Erythroblast (primary cell): ENCODE data around the gene GIN1.

Experiments
- GATA1 ChIP-seq: IDR thresholded peaks from 2 replicates; pipeline ENCODE4 v1.6.1; 2011; ENCODE audit warnings: low read depth, mild to moderate bottlenecking, control low read depth, low read length, moderate library complexity
- POLR2A ChIP-seq: IDR thresholded peaks from 2 replicates; pipeline ENCODE4 v1.6.1; 2011; ENCODE audit warnings: mild to moderate bottlenecking, low read length

DNA sequence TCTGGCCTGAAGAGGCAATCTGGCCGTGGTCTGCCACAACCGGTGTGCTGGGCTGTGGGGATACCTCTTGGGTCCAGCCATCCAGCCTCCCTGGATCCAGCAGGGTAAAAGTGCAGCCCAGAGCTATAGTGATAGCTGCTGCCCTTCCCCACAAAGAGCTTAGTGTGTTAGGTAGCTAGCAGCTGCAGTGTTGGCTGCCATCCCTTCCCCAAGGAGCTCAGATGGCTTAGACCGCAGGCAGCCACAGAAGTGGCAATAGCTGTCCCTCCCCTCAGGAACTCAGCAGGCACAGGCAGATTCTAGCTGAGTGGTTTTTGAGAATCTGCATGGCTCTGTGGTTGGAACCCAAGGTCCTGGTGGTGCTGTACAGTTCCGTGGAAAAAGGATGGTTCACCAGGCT, 40.1 kb downstream of the GIN1 start:
- TF ChIP-seq POLR2A: no peak
- no peak for TF ChIP-seq GATA1
